ENCODE results near the gene SIDT2.
A peak's percentile ranks its signal among the peaks of the same experiment; 100 is the strongest.
"Not testable (repeated sequence)": the region's sequence is repeated elsewhere in the genome, so short reads cannot be mapped to it uniquely, and the experiment has no call there.

Gene SIDT2

GRCh38 chr11:117178210-117179034, at the start of gene SIDT2:
Gene SIDT2 (plus strand): TSS chr11:117178743. CDS start chr11:117179264, 521 bp downstream.
- DNase-seq (ENCODE audit: low read depth, low spot score), result peak; percentile 89

- DNase-seq (ENCODE audit: low read depth, low spot score), result not testable (repeated sequence)
Measured at GRCh38 chr11:117130396-117130795, 48.1 kb upstream of the SIDT2 start.

- DNase-seq (ENCODE audit: low read depth, low spot score), result no peak
Measured at GRCh38 chr11:117130879-117131278, 47.7 kb upstream of the SIDT2 start.

GRCh38 chr11:117134431-117134830, 44.1 kb upstream of the SIDT2 start:
- no peak for DNase-seq (ENCODE audit: low read depth, low spot score)

GRCh38 chr11:117134979-117135378, 43.6 kb upstream of the SIDT2 start:
- not testable (repeated sequence) for DNase-seq (ENCODE audit: low read depth, low spot score)

- DNase-seq (ENCODE audit: low read depth, low spot score), result not testable (repeated sequence)
Measured at GRCh38 chr11:117137223-117138086, 41.1 kb upstream of the SIDT2 start.

GRCh38 chr11:117143390-117143789, 35.2 kb upstream of the SIDT2 start:
- DNase-seq (ENCODE audit: low read depth, low spot score), result no peak

- peak; percentile 84 for DNase-seq (ENCODE audit: low read depth, low spot score)
Measured at GRCh38 chr11:117143871-117144476, 34.6 kb upstream of the SIDT2 start, which contains the start of gene PAFAH1B2. Gene PAFAH1B2 (plus strand): TSS chr11:117144287. CDS start chr11:117152448, 8,161 bp downstream.

- DNase-seq (ENCODE audit: low read depth, low spot score), result no peak
Measured at GRCh38 chr11:117144477-117145392, 33.8 kb upstream of the SIDT2 start.

GRCh38 chr11:117145393-117145761, 33.2 kb upstream of the SIDT2 start:
- no peak for DNase-seq (ENCODE audit: low read depth, low spot score)

GRCh38 chr11:117146521-117146920, 32.0 kb upstream of the SIDT2 start:
- DNase-seq (ENCODE audit: low read depth, low spot score), result no peak

GRCh38 chr11:117152066-117152465, 26.5 kb upstream of the SIDT2 start:
- no peak for DNase-seq (ENCODE audit: low read depth, low spot score)

- DNase-seq (ENCODE audit: low read depth, low spot score), result no peak
Measured at GRCh38 chr11:117154468-117154867, 24.1 kb upstream of the SIDT2 start.

- DNase-seq (ENCODE audit: low read depth, low spot score), result no peak
Measured at GRCh38 chr11:117157507-117157906, 21.0 kb upstream of the SIDT2 start.

GRCh38 chr11:117159892-117160291, 18.7 kb upstream of the SIDT2 start:
- no peak for DNase-seq (ENCODE audit: low read depth, low spot score)

GRCh38 chr11:117160826-117161225, 17.7 kb upstream of the SIDT2 start:
- no peak for DNase-seq (ENCODE audit: low read depth, low spot score)

- DNase-seq (ENCODE audit: low read depth, low spot score), result no peak
Measured at GRCh38 chr11:117166491-117166890, 12.1 kb upstream of the SIDT2 start.

GRCh38 chr11:117169736-117170135, 8.8 kb upstream of the SIDT2 start:
- no peak for DNase-seq (ENCODE audit: low read depth, low spot score)

- DNase-seq (ENCODE audit: low read depth, low spot score), result no peak
Measured at GRCh38 chr11:117170210-117170609, 8.3 kb upstream of the SIDT2 start.

GRCh38 chr11:117171007-117171403, 7.5 kb upstream of the SIDT2 start:
- DNase-seq (ENCODE audit: low read depth, low spot score), result no peak
